ENCODE data around the gene CD79B.
A peak's percentile ranks its signal among the peaks of the same experiment; 100 is the strongest.

Gene CD79B

DNA sequence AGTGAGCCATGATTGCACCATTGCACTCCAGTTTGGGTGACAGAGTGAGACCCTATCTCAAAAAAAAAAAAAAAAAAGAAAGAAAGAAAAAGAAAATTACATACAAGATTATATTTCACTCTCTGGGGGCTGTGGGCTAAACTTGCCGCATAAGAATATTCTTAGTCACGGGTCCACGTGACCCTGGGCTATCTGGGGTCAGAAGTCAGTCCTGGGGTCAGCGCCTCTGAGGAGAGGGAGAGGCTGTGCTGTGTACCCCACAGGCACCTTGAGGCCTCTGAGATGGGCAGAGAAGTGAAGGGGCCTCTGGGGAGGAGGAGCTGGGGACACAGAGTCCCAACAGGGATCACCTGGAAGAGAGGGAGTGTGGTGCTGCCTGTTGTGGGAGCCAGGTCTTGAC, 5.8 kb upstream of the CD79B start:
- Histone ChIP-seq H3K36me3 (ENCODE audit: control insufficient read depth, insufficient read depth, low read length) (no peaks in the 10 kb centered on the region), H3K9ac (ENCODE audit: low read length) (no peak overlapping the region), H3K27ac (ENCODE audit: low read depth, low read length) (no peak overlapping the region), H3K4me3 (ENCODE audit: low read length) (no peak overlapping the region), H3K27me3 (ENCODE audit: control insufficient read depth, insufficient read depth, low read length) (no peaks in the 10 kb centered on the region), H3K4me1 (ENCODE audit: control insufficient read depth, insufficient read depth, low read length) (no peaks in the 10 kb centered on the region)

DNA sequence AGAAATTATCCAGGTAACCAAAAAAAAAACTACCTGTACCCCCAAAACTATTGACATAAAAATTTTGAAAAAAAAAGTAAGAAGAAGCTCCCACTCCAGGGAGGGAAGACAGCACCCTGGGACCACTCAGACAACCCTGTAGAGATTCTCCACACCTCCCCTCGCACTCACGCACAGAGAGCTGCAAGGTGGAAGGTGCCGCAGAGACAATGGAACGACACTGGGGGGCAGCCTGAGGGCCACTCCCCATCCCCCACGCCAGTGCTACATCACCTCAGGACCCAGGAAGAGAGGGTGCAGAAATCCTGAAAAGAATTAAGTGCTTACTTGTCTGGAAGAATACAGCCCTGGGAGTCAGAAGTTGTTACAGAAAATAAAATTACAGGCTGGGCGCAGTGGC, 5.2 kb upstream of the CD79B start:
- H3K27me3 ChIP-seq (ENCODE audit: control insufficient read depth, insufficient read depth, low read length), result no peaks in the 10 kb centered on the region

DNA sequence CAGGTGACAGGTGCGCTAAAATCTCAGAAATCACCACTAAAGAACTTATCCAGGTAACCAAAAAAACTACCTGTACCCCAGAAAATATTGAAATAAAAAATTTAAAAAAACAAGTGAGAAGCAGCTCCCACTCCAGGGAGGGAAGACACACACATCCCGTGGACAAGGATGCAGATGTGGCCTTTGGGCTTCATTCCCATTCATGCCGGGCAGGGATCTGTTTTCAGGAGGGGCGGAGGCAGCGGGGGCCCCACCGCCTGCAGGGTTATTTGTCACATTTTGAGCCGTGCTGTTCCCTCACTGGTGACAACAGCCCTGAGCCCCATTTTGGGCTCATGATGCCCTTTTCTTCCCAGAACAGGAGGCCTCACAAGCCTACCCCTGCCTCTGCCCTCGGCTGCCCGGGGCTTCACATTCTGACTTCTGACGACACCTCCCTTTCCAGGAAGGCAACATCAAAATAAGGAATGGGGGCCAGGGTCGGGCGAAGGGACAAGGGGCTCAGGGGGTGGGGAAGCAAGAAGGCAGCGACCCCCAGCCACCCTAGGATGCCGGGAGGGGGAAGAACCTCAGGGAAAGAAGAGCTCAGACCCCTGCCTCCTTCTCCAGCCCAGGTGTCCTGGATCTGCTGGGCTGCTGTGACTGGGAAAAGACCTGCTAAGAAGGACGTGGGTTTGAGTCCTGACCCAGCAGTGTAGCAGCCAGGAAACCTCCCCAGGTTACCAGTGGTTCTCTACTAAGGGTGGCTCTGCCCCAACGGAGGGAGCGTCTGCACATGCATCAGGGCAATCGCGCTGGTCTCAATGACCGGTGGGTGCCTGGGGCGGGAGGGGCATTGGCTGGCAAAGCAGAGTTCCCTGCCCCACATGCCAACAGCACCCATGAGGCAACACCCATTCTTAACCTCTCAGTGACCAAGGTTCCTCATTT, 2.3 kb upstream of the CD79B start:
- no peak overlapping the region for H3K4me3 ChIP-seq (ENCODE audit: low read length)

More for the DNA sequence above, 5.2 kb upstream of the CD79B start:
- Histone ChIP-seq H3K27ac (ENCODE audit: low read depth, low read length) (no peak overlapping the region), H3K4me1 (ENCODE audit: control insufficient read depth, insufficient read depth, low read length) (no peaks in the 10 kb centered on the region), H3K36me3 (ENCODE audit: control insufficient read depth, insufficient read depth, low read length) (no peaks in the 10 kb centered on the region), H3K4me3 (ENCODE audit: low read length) (no peak overlapping the region), H3K9ac (ENCODE audit: low read length) (no peak overlapping the region)

DNA sequence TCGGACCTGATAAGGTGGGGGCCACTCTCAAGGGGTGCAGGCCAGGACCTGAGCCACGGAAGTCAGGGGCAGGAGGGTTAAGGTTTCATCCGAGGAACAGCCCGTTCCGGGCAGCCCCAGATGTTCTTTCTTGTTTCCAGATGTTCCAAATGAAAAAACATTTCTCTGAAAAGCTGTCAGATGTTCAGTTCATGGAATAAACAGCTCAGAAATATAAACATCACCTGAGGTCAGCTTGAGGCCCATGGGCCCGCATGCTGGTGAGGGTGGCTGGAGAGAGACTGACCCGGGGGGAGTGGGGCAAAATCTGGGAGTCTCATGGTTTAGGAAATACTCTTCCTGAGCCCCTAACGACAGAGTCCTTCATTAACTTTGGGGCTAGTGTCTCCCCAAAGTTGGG, 1.5 kb upstream of the CD79B start:
- H3K9ac ChIP-seq (ENCODE audit: low read length), result no peak overlapping the region
- H3K27me3 ChIP-seq (ENCODE audit: control insufficient read depth, insufficient read depth, low read length), result no peaks in the 10 kb centered on the region
- no peaks in the 10 kb centered on the region for H3K4me1 ChIP-seq (ENCODE audit: control insufficient read depth, insufficient read depth, low read length)
- no peak overlapping the region for H3K4me3 ChIP-seq (ENCODE audit: low read length)
- no peak overlapping the region for H3K27ac ChIP-seq (ENCODE audit: low read depth, low read length)
- no peaks in the 10 kb centered on the region for H3K36me3 ChIP-seq (ENCODE audit: control insufficient read depth, insufficient read depth, low read length)

More for the DNA sequence above, 2.3 kb upstream of the CD79B start:
- no peaks in the 10 kb centered on the region for H3K4me1 ChIP-seq (ENCODE audit: control insufficient read depth, insufficient read depth, low read length)
- no peaks in the 10 kb centered on the region for H3K27me3 ChIP-seq (ENCODE audit: control insufficient read depth, insufficient read depth, low read length)
- H3K36me3 ChIP-seq (ENCODE audit: control insufficient read depth, insufficient read depth, low read length), result no peaks in the 10 kb centered on the region
- no peak overlapping the region for H3K9ac ChIP-seq (ENCODE audit: low read length)
- no peak overlapping the region for H3K27ac ChIP-seq (ENCODE audit: low read depth, low read length)

DNA sequence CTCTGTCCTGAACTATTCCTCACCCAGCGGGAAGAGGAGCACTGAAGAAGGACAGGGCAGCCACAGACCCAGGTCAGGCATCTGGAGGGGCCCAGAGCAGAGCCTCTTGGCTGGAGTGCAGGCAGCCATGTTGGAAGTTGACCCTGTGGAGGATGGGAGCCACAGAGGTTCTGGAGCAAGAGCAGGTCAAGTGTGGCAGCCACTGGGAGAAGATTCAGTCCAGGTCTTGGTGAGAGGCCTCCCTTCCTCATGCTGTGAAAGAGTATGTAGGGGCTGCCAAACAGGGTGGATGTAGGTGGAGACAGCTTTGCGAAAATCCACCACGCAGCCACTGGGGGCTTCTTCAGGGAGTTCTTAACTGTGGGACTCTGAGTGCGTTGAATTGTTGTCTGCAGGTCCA, 590 bp upstream of the CD79B start:
- H3K36me3 ChIP-seq (ENCODE audit: control insufficient read depth, insufficient read depth, low read length), result no peaks in the 10 kb centered on the region
- H3K4me1 ChIP-seq (ENCODE audit: control insufficient read depth, insufficient read depth, low read length), result no peaks in the 10 kb centered on the region
- H3K27ac ChIP-seq (ENCODE audit: low read depth, low read length), result no peak overlapping the region
- no peak overlapping the region for H3K4me3 ChIP-seq (ENCODE audit: low read length)
- H3K27me3 ChIP-seq (ENCODE audit: control insufficient read depth, insufficient read depth, low read length), result no peaks in the 10 kb centered on the region
- no peak overlapping the region for H3K9ac ChIP-seq (ENCODE audit: low read length)

DNA sequence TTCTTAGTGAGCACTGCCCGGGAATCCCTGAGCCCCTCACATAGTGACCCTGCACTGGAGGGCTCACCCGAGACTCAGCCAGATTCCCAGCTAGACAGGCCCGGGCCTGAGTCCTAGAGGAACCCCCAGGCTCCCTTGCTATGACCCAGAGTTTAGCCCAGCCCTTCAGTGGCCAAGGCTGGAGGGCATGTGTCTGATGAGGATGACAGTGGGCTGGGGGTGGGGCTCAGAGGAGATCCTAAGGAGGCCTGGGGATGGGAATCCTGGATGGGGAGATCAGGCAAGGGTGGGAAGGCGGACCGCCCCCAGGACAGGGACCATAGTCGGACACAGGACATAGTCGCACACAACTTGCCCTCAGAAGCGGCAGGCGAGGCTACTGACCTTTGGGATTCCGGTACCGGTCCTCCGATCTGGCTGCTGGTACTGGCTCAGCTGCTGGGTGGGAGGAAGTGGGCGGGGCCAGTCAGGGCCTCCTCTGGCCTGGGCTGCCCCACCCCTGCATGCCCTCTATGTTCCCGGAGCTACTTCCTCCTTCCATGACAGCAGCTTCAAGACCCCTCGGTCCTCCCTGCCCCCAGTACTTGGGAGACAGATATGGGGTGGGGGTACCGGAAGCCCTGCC, 1.1 kb downstream of the CD79B start:
- H3K4me3 ChIP-seq (ENCODE audit: low read length), result peak overlapping the region; percentile 48
- H3K27ac ChIP-seq (ENCODE audit: low read depth, low read length), result no peak overlapping the region
- no peak overlapping the region for H3K9ac ChIP-seq (ENCODE audit: low read length)
- H3K27me3 ChIP-seq (ENCODE audit: control insufficient read depth, insufficient read depth, low read length), result no peaks in the 10 kb centered on the region
- H3K36me3 ChIP-seq (ENCODE audit: control insufficient read depth, insufficient read depth, low read length), result no peaks in the 10 kb centered on the region
- H3K4me1 ChIP-seq (ENCODE audit: control insufficient read depth, insufficient read depth, low read length), result no peaks in the 10 kb centered on the region

DNA sequence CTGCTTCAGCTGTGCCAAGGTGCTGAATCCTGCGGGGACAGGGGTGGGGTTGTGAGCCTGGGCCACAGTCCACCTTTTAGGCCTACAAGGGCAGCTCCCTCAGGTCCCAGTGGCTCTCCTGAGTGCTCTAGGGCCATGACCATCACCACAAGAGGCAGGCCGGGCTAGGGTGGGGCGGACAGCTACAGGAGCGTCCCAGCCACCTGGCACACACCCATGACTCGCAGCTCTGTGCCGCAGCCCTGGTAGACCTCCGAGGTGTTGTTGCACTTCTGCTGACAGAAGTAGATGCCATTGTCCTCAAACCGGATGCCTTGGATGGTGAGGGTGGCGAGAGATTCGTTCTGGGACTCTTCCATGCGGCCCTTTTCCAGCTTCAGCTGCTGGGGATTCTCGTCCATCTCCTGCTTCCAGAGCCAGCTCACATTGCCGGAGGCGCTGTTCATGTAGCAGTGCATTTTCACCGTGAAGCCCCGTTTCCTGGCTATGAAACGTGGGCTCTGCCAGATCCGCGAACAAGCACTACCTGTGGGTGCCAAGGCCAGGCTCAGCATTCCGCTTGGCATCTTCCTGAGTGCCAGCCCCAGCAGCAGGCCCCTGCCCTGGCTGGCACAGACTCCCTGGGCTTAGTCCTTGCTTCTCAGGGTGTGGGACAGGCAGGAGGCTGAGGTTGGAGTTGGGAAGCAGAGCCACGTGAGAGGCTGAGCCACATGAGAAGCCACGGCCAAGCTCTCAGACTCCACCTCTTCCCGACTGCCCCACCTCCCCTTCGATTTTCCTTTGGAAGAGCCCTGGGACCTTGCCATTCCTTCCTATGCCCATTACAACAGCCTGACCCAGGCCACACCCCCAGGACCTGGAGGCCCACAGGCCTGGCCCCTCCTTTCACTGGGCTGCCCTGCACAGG, 2.0 kb downstream of the CD79B start:
- H3K36me3 ChIP-seq (ENCODE audit: control insufficient read depth, insufficient read depth, low read length), result no peaks in the 10 kb centered on the region
- H3K9ac ChIP-seq (ENCODE audit: low read length), result no peak overlapping the region
- H3K4me1 ChIP-seq (ENCODE audit: control insufficient read depth, insufficient read depth, low read length), result no peaks in the 10 kb centered on the region
- H3K27ac ChIP-seq (ENCODE audit: low read depth, low read length), result no peak overlapping the region
- H3K27me3 ChIP-seq (ENCODE audit: control insufficient read depth, insufficient read depth, low read length), result no peaks in the 10 kb centered on the region
- no peak overlapping the region for H3K4me3 ChIP-seq (ENCODE audit: low read length)

DNA sequence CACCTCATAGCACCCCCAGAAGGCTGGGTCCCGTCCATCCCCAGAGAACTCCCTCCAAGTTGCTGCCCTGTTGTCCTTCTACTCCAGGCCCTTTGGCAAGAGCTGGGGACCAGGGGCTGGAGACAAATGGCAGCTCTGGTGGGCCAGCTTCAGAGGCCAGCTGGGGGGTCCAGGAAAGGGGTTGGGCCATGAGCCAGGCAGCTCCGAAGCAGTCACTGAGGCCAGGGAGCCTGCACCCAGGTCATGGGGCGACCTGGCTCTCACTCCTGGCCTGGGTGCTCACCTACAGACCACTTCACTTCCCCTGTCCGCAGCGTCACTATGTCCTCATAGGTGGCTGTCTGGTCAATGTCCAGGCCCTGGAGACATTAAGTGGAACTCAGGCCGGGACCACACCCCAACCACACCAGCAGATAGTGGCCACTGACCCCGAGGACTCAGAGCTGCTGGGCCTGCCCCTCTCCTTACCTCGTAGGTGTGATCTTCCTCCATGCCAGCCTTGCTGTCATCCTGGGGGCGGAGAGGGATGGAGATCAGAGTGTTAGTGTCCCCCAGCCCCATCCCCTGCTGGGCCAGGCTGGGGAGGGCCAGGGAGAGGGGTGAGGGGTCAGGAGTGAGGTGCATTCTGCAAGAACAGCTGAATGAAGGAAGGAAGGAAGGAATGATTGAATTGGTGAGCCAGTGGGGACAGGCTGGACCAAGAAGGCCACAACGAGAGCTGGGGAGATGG, 3.0 kb downstream of the CD79B start:
- H3K36me3 ChIP-seq (ENCODE audit: control insufficient read depth, insufficient read depth, low read length), result no peaks in the 10 kb centered on the region
- H3K9ac ChIP-seq (ENCODE audit: low read length), result no peak overlapping the region
- no peak overlapping the region for H3K4me3 ChIP-seq (ENCODE audit: low read length)
- no peaks in the 10 kb centered on the region for H3K27me3 ChIP-seq (ENCODE audit: control insufficient read depth, insufficient read depth, low read length)
- H3K4me1 ChIP-seq (ENCODE audit: control insufficient read depth, insufficient read depth, low read length), result no peaks in the 10 kb centered on the region
- no peak overlapping the region for H3K27ac ChIP-seq (ENCODE audit: low read depth, low read length)

DNA sequence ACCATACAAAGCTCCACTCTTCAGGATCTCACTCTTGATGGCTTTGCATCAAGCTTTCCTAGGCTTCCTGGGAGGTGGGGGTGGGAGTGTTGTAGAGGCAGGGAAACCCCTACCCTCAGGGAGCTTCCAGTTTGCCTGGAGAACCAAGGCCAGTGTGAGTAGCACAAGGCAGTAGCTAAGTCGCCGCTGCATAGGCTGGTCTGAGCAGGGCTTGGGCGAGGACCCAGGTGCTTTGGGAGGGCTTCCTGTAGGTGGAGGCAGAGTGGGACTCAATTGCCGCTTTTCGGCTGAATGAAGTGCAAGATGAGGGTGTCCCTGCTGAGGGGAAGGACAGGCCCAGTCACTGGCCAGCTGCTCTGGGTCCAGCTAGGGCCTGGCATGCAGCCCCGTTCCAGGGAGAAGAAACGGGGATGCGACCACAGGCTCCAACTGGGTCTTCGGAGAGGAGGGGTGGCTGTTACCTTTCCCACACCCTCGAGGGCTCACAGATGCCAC, 3.9 kb downstream of the CD79B start:
- no peaks in the 10 kb centered on the region for H3K27me3 ChIP-seq (ENCODE audit: control insufficient read depth, insufficient read depth, low read length)
- no peaks in the 10 kb centered on the region for H3K4me1 ChIP-seq (ENCODE audit: control insufficient read depth, insufficient read depth, low read length)
- no peak overlapping the region for H3K27ac ChIP-seq (ENCODE audit: low read depth, low read length)
- H3K4me3 ChIP-seq (ENCODE audit: low read length), result no peak overlapping the region
- no peaks in the 10 kb centered on the region for H3K36me3 ChIP-seq (ENCODE audit: control insufficient read depth, insufficient read depth, low read length)
- no peak overlapping the region for H3K9ac ChIP-seq (ENCODE audit: low read length)

DNA sequence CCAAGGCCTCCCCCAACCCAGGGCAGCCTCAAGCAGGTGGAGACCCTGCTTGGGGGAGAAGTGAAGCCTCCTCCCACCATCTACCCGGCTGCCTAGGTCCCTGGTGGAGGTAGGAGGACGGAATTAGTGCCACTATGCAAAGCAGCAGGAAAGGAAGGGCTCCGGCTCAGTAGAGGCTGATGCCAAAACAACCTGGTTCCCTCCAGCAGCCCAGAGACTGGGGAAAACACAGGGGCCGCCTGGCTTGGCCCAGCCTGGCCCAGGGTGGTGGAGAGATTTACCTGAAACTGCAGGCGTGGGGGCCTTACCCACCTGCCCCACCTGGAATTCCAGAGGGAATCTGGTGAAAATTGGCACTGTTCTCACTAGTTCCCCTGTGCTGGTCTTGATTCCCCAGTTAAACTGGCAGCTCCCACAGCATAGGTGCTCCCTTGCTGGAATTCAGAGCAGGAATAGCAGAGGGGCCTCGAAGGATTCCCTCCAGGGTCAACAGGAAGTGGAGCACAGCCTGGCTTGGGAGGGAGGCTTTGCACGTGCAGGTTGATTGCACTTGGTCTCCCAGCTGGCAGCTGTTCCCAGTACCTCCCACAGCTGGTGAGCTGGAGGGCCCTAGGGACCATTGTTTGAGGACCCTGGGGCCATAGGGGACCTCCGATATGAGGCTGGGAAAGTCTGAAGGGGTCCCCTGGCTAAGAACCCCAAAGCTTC, 4.5 kb downstream of the CD79B start:
- Histone ChIP-seq H3K9ac (ENCODE audit: low read length) (no peak overlapping the region), H3K27ac (ENCODE audit: low read depth, low read length) (no peak overlapping the region), H3K4me1 (ENCODE audit: control insufficient read depth, insufficient read depth, low read length) (no peaks in the 10 kb centered on the region), H3K27me3 (ENCODE audit: control insufficient read depth, insufficient read depth, low read length) (no peaks in the 10 kb centered on the region), H3K36me3 (ENCODE audit: control insufficient read depth, insufficient read depth, low read length) (no peaks in the 10 kb centered on the region), H3K4me3 (ENCODE audit: low read length) (no peak overlapping the region)

DNA sequence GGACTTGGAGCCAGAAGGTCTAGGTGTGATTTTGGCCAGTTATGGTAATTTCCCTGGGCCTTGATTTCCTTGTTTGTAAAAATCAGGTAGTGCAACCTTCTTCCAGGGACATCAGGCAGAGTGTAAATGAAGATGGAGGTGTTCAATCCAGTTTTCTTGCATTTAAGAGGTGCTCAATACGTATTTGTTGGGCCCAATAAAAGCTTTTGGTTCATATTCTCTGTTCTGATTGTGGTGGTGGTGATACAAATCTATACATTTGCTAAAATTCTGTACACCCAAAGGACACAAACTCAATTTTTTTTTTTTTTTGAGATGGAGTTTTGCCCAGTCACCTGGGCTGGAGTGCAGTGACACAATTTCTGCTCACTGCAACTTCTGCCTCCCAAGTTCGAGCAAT, 6.0 kb downstream of the CD79B start:
- Histone ChIP-seq H3K27me3 (ENCODE audit: control insufficient read depth, insufficient read depth, low read length) (no peaks in the 10 kb centered on the region), H3K4me3 (ENCODE audit: low read length) (no peak overlapping the region), H3K27ac (ENCODE audit: low read depth, low read length) (no peak overlapping the region), H3K9ac (ENCODE audit: low read length) (no peak overlapping the region), H3K4me1 (ENCODE audit: control insufficient read depth, insufficient read depth, low read length) (no peaks in the 10 kb centered on the region), H3K36me3 (ENCODE audit: control insufficient read depth, insufficient read depth, low read length) (no peaks in the 10 kb centered on the region)
